NCI-H460 (cell line): Measurements from ENCODE around the gene TSPAN5. TPM values are rescaled to one million over a fixed set of nuclear protein-coding genes. Genes with fewer than 3 reads are reported as not detected.

Experiments
- DNase-seq: peaks from one replicate; pipeline ENCODE4 v3.0.0-alpha.2; 2016; ENCODE audit warnings: low read depth; ENCODE audit errors: extremely low read depth
- total RNA-seq: library from RNA; depleted of rRNA; stranded (reverse); fragments of >200 nt; shearing (Covaris generic); gene quantifications from 2 replicates; pipeline ENCODE4 v1.2.3, GENCODE V29; 2014

Gene TSPAN5
- total RNA-seq, 1 experiment from 2014 or later, result 3.0 TPM

GRCh38 chr4:98624144-98624543 lies 34.3 kb downstream of the TSPAN5 start:
- no peak for DNase-seq

DNA sequence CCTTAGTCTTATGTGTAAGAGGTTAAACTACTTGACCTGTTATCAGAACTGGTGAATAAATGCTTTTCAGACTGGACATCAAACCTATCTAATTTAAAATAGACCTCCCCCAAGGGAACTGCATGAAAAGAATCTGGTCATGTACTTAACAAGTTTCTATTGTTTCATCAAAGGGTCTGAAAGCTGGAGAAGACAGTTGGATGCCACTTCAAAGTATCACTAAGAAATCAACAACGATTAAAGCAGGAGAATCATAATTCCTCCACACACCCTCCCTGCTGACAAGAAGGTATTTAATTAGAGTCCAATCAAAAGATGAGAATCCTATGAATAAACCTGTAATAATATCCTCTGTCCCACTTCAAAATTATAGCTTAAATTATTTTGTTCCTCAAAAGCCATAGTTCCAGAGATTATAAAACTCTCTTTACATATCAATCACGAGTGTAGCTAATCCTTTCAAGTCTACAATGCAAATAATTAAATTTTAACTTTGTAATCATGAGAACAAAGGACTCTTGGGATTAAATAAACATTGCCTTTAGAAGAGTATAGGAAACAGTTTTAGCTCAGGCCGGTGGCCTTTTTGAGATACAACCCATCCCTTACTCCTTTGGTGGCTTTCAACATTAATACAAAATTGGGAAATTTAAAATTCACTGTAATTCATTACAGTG lies 35.1 kb downstream of the TSPAN5 start:
- no peak for DNase-seq

GRCh38 chr4:98620087-98620784 lies 38.2 kb downstream of the TSPAN5 start:
- DNase-seq, result no peak

DNA sequence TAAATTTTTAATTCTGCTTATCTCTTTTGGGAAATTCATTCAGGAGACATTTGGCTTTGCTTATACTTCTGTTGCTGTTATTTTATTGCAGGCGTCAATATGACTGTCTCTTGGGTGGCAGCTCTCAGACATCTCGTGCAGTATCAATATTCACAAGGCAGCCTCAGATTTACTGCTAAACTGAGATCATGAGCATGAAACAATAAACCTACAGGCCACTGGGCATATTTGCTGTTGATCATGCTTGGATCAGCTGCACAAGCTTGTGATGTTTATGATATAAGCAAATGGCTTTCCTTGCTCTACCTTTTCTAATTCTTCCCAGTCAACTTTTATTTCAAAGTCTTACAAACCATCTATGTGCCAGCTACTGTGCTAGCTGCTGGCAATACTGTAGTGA lies 39.2 kb downstream of the TSPAN5 start:
- no peak for DNase-seq

GRCh38 chr4:98618680-98619079 lies 39.7 kb downstream of the TSPAN5 start:
- DNase-seq, result no peak

DNA sequence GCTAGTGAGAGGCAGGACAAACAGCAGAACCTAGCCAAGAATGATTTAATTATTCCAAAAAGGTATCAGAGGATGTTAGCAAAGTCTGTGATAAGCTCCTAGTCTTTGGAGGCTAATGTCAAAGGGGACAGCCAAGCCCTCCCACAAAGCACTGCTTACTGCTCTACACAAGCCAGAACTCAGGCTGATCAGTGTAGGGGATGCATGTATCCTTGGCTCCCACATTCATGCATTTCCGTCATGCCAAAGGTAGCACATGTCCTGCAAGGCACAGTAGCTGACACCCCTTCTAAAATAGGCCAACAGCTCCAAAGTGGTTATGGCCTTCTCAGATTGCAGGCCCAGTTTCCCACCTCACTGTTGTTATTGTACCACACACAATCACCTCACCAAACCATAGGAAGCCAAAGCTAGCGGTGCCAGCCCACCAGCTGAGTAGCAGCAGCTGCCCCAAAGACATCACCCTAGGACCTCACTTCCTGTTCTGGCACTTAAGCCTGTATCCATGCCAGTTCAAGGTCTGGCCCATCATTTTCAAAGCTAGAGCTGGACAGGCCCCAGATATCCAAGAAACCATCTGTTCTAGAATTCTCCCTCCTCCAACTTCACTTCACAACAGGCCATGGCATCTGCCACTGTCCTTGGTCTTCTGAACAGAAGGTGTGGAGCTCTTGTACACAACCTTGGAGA lies 40.9 kb downstream of the TSPAN5 start:
- DNase-seq, result no peak

GRCh38 chr4:98615991-98616390 lies 42.4 kb downstream of the TSPAN5 start:
- no peak for DNase-seq

- no peak for DNase-seq
Measured at GRCh38 chr4:98614662-98615061, 43.7 kb downstream of the TSPAN5 start.

DNA sequence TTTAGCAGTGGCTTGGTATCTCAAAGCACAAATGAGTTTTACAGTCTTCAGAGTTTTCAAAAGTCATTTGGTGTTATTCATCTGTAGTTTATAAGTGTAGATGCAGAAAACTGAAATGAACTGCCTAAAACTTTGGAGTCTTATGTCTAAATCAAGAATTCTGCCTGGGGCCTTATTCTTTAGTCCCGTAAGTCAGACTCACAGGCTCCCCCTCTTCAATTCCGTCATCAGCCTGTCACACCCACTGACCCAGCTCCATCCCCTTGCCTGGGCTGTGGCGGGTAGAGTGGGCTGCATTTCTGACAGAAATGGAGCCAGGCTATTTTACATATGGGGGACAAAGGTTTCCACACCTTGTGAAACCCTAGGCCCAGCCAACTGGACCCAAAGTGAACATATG lies 44.3 kb downstream of the TSPAN5 start:
- DNase-seq, result no peak

DNA sequence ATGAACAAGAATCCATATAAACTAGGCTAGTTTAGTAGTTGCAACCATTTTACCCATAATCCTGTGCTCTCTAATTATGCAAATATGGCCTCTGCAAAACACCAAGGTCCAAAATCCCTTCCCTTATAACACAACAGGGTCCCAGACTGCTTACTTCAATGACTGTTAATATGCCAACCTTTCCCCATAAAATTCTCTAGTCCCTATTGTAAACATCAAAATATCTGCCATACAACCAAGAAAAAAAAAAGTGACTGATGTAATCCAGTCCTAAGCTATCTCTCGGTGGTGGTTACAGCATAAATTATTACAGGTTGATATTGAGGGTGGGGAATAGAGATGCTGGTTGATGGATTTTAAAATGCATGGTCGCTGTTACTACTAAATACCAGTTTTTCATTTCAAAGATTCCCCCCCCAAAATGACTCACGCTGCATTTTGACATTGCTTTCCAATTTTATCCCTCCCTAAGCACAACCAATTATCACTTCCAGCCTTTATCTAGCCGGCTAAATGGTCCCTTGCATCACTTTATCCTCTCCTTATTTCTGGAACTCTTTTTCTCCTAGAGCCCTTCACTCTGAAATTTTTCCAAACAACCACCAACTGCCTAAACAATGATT lies 44.8 kb downstream of the TSPAN5 start:
- no peak for DNase-seq

GRCh38 chr4:98612318-98613250 lies 45.8 kb downstream of the TSPAN5 start:
- no peak for DNase-seq

DNA sequence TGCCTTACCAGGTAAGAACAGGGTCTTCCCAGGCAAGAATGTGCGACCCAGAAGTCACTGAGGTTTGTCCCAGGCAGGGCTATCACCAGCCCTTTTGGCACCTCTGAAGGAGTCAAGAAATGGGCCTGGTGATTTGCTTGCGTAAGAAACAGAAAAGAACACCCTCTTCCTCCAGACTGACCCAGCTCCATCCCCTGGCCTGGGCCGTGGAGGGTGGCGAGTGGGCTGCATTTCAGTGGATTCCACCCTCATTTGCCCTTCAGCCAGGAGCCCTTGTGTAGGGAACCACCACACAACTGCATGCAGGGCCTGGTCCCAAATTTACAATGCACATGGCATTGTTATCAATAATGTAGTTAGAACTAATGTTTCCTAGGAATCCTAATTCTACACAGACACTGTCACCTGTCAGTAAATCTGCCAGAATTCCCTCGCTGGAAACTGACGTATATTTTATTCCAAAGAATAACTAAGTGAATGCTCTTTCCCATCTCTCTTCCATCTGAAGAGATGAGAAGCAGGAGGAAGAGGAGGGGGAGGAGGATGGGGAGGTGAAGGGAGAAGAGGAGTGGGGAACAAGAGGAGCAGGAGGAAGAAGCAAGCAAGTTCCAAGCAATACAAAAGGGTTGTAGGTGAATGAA lies 46.6 kb downstream of the TSPAN5 start:
- no peak for DNase-seq

DNA sequence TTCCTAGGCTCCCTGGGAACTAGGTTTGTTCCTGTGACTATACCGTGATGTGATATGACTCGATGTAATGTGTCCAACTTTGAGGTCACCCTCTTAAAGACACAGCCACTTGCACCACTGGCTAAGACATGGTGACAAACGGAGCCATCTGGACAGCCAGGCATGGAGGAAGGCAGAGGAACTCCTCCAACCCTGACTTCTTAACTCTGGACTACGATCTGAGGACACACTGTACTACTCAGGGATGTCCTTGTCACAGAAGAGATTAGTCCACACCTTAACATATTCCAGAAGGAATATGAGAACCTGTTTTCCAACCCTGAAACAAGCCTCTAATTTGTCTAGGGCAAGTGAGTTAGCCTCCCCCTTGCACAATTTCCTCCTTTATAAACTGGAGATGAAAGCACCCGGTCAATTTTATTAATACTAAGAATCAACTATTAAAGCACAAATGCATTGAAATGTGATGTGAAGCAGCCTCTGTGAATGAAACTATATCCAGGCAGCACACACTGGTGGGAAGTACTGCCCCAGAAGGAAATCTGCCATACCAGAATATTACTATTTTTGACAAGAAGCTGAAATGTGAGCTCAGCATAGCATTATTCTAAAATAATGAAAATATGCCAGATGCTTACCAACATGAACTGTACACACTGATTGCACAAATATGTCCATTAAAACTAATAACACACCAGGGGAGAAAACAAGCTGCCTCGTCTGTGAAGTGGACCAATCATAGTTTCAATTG lies 47.3 kb downstream of the TSPAN5 start:
- DNase-seq, result no peak

DNA sequence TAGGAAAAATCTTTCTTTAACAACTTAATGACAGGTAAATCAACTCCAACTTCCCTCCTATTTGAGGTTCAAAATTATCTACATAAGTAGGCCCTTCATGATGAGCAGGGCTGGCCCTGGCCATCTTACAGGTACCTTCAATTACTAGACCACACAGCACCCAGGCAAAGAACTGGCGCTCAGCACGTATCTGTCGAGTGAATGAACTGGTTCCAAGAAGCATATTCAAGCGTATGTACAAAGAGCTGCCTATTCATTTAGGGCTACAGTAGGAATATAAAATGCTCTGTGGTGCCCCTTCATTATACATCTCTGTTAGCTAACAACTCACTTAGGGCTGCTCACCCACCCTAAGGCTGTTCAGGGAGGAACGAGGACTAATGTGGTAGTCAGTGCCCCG lies 48.0 kb downstream of the TSPAN5 start:
- DNase-seq, result no peak

GRCh38 chr4:98609934-98610333 lies 48.5 kb downstream of the TSPAN5 start:
- DNase-seq, result no peak

DNA sequence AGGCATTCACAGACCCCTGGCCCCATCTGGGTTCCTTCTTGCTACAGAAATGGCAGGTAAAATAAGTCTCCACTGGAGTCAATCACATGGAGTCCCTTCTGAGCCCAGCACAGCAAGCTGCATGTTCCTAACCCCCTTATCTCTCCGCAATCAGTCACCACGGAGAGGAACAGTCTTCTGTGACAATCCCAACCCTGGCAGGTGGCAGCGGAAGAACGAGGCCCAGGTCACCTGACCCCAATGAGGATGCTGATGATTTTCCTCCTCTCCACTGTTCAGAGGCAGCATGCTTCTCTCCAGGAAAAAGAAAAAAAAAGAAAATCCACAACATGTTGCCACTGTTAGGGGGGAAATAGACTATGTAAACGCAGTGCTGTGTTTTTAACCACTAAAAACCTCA lies 50.1 kb downstream of the TSPAN5 start:
- DNase-seq, result no peak

DNA sequence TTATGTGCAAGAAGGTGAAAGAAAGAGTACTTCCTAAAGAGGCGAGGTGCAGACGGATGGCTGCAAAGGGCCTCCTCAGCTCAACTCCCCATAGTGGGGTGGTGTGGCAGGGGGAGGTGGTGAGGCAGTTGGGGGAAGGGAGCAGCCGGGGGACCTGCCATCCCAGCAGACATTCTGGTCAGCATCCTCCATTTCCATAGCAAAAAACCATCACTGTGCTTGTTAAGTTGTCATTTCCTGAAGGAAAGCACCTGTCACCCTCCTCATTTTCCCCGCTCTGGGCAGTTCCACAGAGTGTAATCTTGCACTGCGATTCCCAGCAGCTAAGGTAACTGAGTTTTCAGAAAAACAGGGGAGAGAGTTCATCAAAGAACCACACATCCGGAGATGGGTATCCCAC lies 51.5 kb downstream of the TSPAN5 start:
- no peak for DNase-seq

GRCh38 chr4:98605216-98605615 lies 53.2 kb downstream of the TSPAN5 start:
- no peak for DNase-seq

DNA sequence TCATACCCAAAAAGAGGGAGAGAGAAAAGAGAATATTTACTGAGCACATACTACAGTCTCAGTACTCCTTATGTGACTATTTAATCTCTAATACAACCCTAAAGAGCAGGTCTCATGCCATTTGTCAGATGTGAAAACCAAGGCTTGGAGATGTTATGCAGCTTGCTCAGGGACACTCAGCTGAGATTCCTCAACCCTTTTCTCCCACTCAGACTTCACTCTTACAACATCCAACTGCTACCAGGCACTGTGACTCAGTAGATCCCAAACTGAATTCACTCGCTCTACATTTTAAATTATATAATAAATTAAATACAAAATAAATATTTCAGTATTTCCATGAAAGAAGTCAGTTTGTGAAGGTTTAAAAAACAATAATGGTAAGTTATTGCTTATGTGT lies 53.7 kb downstream of the TSPAN5 start:
- no peak for DNase-seq
